Measurements from ENCODE around the gene PPP3CA.
"Not testable (repeated sequence)": the region's sequence is repeated elsewhere in the genome, so short reads cannot be mapped to it uniquely, and the experiment has no call there.

The PPP3CA gene

DNA sequence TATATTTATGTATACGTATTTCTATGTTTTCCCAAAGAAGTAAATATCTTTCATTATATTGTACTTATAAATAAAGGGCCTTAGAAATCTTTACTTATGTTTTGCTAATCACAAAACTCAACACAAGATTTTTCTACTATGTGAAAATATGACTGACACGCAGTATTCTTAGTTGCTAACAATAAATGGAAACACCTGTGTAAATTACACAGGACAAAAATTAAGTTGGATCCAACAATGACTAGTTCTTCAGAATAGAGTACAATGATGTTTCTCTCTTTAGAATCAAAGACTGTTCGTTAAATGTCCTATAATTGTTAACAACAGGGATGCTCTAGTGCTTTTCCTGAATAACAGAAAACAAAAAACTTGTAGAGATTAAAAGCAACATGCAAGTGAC is 96.1 kb downstream of the PPP3CA start:
- FAIRE-seq: no peak

DNA sequence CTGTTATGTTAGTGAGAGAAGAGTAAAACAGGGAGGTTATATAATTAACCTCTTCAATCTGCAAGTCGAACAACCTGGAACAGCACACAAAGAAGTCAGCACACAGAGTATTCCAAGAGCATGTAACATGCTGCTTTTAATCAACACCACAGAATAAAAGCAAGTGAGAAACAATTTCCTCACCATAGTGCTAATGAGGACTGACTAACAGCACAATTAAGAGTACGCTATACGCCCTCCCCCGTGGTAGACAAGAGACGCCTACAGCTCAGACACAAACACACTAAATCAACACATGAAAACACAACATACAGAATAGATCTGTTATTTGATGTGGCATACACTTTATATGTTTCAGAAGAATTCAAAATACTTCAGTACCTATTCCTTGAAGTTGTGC is 103.0 kb downstream of the PPP3CA start:
- FAIRE-seq: no peak

DNA sequence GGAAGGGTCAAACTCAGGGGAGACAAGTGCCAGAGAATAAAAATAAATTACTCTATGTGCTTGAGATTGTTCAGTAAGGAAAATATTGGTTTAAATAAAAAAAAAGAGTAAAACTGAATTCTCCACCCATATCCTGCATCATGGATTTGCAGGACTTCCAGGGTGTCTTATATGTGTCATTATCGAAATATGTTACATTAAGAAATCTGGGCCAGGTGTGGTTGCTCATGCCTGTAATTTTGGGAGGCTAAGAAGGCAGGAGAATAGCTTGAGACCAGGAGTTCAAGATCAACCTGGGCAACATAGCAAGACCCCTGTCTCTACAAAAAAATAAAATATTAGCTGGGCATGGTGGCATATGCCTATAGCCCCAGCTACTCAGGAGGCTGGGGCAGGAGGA is 104.9 kb downstream of the PPP3CA start:
- FAIRE-seq: no peak

DNA sequence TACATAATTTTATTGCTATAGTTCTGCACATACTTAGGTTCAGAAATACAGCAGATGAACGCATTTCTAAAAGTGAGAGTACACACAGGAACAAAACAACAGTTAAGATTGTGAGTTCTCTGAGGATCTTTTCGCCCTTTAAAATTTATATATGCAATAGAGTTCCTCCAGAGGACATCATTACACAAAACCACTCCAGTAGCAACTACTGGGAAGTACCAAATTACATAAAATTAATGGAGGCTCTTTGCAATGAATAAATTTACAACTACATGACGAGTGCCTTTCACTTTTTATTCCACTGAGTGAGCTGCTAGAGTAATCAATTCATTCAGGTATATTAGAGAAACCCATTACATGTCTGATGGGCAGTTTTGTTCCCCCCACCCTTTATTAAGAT is 107.2 kb downstream of the PPP3CA start:
- no peak for FAIRE-seq

DNA sequence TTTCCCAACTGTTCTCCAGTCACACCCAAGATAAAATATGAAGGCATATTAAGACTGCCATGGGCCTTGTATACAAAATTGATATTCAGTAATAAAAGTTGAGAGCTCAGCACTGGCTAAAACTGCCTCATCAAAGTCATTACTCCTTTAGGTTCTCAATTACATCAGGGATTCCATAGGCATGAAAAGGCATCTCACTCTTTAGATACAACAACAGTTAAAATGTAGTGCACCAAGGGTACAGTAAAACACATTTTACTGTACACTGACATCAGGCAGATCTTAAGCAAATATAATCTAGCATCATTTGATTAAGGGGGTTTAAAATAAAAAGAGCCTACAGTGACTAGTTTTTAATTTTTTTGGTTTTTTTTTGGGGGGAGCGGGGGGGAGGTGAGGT is 107.7 kb downstream of the PPP3CA start:
- FAIRE-seq: no peak

DNA sequence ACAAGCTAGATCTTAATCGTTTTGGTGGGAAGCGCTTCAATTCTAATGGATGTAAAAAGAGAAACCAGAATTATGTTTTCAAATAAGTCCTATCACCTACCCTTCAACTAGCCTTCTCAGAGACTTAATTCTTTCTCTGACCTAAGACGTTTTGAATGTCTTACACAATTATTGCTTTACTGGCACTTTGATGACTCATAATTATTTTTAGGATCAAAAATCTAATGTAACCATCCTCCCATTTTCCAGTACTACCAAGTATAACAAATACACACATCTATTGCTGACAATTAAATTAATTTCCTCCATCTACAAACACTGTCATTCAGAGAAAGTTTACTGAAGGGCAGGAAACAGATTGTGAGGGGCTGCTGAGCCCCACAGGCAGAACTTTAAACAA is 108.6 kb downstream of the PPP3CA start:
- FAIRE-seq: no peak

DNA sequence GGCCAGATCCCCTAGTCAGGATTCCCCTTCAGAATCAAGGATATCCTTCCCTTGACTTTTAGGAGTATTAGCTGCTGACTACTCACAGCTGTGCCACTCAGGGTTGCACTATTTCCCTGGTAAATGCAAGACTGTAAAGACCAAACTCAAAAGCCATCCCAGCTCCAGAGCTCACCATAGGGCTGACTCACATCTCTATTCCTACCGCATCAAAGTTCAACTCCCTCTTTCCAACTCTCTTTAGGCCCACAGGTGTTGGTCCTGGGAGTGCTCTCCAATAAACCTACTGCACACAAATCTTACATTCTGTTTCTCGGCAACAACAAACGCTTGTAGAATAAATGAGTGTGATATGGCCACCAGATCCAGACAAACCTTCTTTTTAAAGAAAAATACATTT is 109.6 kb downstream of the PPP3CA start:
- FAIRE-seq: no peak

DNA sequence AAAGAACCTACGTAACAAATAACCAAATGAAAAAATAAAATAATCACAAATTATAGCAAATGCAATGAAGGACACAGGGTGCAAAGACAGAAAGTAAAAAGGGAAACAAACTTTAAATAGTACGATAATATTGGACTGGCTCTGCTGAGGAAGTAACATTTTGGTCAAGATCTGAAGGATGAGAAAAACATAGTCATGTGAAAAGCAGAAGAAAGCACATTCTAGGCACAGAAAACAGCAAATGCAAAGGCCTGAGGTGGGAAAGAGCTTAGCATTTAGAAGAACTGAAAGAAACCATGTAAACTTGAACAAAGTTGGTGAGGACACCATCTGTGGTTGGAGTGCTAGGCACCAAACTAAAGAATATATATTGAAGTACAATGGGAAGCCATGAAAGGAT is 111.2 kb downstream of the PPP3CA start:
- FAIRE-seq: no peak

DNA sequence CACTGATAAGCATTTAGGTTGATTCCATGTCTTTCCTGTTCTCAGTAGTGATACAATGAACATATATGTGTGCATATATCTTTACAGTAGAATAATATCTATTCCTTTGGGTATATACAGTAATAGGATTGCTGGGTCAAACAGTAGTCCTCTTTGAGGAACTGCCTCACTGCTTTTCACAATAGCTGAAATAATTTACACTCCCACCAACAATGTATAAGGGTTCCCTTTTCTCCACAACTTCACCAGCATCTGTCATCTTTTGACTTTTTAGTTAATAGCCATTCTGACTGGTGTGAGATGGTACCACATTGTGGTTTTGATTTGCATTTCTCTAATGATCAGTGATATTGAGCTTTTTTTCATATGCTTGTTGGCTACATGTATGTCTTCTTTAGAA is 113.2 kb downstream of the PPP3CA start:
- FAIRE-seq: not testable (repeated sequence)

DNA sequence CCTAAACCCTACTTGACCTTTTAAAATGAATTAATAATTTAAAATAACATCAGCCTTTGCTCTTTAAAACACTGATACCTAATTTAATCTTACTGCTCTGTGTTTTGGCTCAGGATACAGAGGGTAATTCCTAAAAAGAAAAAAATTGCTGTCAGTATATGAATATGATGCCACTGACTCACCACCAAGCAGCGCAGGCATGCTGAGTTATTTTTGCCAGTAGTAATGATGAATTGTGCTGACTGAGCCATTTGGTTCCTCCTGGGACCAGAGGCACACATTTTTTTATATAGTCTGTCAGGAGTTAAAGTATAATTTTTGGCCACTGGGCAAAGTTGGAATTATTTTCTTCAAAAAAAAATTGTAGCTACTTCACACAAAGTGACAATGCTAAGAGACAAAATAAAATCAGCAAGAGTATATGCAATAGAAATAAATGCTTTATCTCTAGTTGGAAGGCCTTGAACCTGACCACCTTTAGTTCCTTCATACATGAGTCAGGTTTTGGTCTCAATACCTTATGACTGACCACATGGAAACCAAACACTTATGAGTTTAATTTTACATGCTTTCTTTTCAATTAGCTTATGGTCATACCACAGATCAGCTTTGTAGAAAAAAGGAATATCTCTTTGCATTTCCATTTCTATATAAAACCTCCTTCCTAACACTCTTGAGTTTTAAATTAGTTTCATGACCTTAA is 115.1 kb downstream of the PPP3CA start:
- FAIRE-seq: no peak

DNA sequence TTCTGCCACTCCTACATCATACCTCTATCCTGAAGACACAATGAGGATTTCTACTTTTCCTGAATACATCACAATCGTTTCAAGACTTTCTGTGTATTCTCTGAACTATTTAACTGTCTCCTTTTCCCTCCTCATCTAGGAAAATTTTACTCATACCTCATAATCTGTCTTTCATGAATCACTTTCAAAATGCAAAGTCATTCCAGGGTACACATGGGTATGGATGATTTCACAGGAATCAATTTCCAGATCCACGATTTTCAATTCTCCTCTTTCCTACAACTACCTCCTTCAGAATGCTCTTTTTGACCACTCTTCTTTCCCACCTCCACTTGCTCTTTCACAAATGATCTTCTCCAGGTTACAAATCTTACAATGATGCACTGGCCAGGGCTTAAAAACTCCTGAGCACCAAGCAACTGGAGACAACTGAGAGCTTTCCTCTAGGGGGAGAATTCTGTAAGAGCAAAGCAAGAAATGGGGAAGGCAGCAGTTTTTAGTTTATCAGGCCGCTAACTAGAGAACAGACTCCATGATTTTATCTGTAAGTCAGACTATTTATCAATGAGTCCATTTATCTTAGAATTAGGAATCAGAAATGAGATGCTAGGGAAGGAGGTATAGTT is 116.4 kb downstream of the PPP3CA start:
- no peak for FAIRE-seq

DNA sequence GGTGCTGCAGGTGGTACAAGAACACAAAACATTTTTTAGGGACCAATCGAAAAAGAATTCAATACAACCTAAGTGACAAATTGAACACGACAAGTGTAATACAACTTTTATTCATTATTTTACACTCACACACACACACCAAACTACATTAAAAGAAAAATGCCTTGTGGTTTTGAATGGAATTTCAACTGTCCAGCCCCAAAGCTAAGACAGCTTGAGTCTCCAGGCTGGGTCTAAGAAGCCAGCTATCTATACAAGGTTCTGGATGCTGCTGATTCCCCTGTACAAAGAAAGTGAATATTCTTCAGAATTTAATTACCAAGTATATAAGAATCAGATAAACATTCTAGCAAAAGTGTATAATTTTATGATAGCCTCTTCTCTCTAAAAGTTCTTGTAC is 118.2 kb downstream of the PPP3CA start:
- FAIRE-seq: no peak

DNA sequence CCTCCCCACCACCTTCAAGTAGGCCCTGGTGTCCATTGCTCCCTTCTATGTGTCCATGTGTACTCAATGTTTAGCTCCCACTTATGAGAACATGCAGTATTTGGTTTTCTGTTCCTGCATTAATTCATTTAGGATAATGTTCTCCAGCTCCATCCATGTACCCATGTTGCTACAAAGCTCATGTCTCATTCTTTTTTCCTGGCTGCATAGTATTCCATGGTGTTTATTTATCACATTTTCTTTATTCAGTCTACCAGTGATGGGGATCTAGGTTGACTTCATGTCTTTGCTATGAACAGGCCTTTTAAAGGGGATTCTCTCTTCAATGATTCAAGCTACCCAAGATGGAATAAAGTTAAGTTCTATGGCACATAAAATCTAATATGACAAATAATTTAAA is 119.6 kb downstream of the PPP3CA start:
- FAIRE-seq: no peak

DNA sequence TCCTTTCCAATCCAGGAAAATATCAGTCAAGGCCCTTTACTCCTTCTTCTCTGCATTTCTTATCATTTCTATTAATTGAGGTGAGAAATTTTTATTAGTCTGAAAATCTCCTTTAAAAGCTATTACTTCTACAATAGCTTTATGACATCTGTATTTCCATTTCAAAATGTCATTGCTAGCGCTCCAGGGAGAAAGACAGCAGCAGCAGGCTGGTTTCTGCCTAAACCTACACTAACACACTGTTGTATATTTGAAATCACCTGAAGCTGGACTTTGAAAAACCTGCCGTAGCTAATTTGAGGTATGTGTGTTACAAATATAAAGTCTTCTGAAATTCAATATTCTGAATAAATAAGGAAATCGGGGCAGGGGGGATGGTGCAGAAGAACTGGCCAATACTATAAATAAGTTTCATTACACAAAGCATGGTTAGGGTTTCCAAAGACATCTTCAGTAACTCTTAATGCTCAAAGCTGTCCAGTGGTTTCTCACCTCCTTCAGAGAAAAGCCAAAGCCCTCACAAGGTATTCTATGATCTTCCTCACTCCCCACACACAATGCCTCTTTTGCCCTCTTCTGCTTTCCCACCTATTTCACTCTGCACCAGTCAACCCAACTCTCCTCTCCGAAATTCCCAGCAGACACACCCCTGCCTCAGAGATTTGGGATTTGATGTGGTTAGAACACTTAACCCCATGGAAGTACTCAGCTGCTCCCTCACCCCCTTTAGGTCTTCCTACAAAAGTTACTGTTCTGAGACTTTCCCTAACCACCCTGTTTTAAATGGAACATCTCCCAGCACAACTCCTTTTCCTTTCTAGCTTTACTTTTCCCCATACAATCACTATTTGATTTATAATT is 122.7 kb downstream of the PPP3CA start:
- no peak for FAIRE-seq

DNA sequence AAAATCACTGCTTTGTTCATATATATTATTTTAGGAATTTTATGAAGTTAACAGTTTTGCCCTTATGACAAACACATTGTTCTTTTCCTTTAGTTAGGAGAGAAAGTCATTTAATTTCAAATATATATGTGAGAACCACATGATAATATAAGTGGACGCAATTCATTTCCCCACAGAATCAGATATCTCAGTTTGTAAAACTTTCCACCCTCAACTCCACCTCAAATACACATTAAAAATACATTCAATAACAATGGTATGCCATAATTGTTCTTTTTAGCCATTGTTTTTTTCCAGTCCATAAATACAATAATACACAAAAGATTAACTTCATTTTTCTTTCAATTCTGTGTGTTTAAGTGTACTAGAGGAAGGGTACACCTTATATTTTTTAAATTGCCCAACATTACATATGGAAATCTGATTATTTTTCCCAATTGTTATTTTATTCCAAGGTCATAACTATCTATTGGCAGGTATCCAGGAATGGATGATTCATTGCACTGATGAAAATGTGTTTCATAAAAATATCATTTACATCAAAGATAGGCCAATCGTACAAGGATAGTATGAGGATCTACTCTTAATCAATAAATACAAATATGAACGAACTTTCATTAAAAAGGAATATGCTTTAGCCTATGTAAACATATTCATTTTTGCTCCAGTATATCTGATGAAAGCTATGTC is 125.0 kb downstream of the PPP3CA start:
- no peak for FAIRE-seq

DNA sequence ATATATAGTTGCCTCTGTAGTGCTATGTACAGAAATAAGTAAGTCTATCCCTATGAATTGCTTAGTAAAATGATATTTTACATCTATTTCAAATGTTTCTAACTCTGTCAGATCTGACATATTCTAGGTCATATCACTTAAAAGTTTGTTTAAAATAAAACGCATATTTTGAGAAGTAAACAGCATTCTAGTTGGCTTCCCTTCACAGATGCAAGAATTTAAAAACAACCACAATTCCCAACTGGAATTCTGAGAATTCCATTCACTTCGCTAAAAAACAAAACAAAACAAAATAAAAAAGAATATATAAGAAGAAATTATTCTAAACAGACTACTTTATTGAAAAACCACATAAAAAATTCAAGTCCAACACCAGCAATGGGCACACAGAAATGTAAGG is 126.0 kb downstream of the PPP3CA start:
- no peak for FAIRE-seq

DNA sequence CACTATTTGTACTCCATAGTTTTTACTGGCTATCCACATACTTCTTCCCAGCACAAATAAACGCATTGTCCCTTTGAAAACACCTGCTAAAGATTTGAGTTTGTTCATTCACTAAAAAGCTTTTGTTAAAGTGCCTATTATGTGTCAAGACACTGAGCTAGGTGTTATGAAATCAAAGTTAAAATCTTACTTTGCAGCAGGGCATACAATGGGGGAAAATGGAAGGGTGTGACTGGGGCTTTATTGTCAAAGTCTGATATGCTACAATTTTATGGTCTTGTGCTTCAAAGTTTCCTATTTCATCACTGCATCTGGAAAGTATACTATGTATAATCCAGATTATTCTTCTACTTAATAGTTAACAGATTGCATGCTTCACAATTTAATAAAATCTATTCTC is 128.4 kb downstream of the PPP3CA start:
- FAIRE-seq: no peak

DNA sequence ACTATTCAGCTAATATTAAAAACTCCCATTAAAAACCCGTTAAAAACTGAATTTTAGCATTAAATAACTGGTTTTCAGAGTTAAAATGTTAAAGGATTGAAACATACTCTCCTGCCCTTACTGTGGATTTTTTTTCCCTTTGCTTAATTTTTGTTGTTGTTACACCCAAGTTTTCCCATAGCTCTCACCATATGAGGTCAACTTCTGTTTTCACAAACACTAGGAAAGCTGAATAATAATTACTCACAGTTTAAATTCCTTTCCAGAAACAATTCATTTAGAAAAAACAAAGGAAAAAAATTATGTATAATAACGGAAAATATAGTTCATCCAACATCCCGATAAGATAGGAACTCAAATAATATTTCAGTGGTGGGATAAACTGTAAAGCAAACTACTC is 129.0 kb downstream of the PPP3CA start:
- no peak for FAIRE-seq

DNA sequence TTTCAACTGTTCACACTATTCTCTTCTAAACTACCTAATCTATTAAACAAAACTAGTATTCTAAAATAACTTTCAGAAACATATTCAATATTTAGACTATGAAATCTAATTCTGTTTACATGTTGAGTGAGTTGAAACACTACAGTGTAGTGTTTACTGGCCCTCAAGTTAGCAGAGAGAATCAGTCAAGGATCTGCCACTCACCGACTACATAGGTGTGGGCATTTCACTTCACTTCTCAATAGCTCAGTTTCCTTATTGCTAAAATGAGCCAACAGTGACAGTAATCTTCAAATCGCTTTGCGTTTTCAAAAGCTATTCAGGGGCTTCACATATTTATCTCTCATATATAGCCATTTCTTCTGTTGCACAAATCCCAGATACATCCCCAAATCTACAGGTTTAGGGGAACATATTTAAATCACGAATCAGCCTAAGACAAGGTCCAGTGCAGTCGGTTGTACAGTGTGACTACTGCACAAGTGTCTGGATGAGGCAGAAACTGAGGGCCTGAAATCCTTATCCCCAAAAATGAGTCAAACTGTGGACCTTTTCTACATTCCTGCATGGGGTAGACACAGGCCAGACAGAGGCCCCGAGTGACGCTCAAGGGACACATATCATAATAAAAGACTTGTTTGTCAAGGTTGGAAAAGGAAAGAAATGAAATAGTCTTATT is 129.8 kb downstream of the PPP3CA start:
- no peak for FAIRE-seq

DNA sequence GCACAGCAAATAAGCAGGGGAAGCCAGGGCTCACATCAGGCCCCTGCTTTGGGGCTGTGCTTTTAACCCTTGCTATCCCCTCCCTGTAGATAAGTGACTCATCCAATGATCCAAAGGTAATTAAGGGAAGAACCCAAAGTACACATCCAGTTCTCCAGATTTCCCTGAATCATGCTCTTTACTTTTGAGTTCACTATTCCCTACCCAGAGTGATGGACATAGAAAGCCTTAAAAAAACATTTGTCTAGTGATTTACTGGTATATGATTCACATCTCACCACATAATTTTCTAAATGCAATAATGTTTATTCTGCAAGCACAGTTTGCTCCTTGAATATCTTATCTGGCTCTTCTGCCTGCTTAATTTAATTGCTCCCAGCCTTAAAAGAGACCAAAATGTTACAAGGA is 136.2 kb downstream of the PPP3CA start:
- FAIRE-seq: no peak

DNA sequence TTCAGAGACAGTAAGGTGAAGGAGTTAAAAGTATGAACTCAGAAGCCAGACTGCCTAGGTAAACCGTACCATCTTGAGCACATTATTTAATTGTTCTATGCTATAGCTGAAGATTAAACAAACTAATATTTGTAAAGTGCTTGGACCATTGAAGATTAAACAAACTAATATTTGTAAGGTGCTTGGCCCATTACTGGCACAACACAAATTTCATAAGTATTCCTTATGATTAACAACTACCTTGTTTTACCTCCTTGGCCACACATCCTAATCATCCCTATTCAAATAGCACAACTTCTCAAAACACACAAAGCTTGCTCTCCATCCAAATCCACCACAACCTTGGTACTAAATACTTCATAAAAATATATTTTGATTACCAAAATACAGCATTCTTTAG is 137.0 kb downstream of the PPP3CA start:
- no peak for FAIRE-seq

DNA sequence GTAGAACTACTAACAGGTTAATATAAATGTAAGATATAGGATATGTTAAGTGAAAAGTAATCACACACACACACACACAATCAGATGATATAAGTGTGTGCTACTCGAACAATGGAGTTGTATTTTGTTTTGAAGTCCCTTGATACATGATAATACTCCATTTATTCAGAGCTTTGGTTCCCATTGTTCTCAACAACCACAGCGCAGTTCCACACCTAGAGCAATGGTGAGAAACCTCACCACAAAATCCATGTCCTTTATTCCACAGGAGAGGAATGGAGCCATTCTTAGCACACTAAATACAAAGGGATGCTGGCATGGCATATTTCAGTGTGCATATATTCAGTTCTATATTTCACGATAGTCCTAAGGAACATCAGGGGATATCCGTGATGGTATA is 139.2 kb downstream of the PPP3CA start:
- no peak for FAIRE-seq

DNA sequence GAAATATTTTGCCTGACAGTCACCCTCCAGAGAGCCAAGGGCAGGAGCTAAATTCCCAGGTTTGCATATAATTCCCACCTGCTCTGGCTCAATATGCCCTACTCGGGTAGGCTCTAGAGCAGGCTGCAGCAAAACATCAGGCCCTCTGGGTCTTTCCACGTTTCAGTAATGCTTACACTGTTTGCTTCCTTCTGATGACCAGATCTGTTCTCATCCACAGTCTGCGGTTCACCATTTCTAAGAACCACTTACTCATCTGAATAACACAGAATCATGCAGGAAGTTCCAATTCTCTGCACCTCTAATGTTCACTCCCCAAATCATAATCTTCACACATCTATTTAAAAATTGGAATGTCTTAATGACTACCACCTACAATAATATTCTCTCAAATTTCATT is 141.4 kb downstream of the PPP3CA start:
- no peak for FAIRE-seq

All from A204.1 (cell line).